GM20000 (cell line): ENCODE results near the gene COL23A1.

Experiments
- DNase-seq: peaks from one replicate; pipeline ENCODE4 v3.0.0; 2012; ENCODE audit warnings: low spot score
- TF ChIP-seq, protein P1 (sequence below): IDR thresholded peaks from 2 replicates; pipeline ENCODE4 v1.5.1; 2012; ENCODE audit warnings: mild to moderate bottlenecking, control low read depth; ENCODE audit errors: extremely low read depth, missing control alignments

Gene COL23A1

DNA sequence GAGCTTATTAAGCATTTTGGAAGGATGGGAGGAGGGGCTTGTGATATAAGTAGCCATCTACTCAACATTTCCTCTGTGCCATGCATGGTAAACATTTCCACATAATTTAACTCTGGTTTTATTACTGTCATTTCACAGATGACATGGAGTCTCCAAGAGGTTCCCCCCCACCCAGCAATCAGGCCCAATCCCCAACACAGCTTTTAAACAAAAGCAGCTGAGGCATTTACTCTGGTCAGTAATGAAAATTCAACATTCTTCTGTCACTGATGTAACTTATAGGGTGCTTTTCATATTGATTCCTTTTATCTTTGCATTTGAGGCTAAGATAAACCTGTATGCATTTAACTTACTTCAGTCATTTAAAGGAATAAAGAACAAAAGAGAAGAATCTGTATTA is 128.1 kb downstream of the COL23A1 start:
- TF ChIP-seq, protein P1, sequence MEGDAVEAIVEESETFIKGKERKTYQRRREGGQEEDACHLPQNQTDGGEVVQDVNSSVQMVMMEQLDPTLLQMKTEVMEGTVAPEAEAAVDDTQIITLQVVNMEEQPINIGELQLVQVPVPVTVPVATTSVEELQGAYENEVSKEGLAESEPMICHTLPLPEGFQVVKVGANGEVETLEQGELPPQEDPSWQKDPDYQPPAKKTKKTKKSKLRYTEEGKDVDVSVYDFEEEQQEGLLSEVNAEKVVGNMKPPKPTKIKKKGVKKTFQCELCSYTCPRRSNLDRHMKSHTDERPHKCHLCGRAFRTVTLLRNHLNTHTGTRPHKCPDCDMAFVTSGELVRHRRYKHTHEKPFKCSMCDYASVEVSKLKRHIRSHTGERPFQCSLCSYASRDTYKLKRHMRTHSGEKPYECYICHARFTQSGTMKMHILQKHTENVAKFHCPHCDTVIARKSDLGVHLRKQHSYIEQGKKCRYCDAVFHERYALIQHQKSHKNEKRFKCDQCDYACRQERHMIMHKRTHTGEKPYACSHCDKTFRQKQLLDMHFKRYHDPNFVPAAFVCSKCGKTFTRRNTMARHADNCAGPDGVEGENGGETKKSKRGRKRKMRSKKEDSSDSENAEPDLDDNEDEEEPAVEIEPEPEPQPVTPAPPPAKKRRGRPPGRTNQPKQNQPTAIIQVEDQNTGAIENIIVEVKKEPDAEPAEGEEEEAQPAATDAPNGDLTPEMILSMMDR, result no peak
- DNase-seq, result no peak

- TF ChIP-seq, protein P1, result peak; percentile 90
- DNase-seq, result peak; percentile 69
Observed at GRCh38 chr5:178461004-178461730, 129.0 kb downstream of the COL23A1 start.

DNA sequence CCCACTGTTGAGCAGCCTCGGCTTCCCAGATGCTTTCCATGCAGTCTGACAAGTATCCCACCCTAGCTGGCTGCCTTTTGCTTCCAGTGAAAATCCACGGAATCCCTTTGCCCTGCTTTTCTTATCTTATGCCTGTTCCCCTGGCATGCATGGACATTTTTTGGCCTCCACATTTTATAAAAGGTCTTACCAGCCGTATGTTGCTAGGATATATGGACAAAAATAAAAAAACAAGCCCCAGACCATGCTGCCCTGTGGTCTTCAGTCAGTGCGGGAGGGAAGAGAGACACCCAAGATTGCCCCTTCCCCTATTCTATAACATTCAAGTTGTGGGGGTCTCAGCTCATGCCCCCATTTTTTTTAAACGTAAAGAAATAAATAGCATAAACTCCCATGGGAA is 129.6 kb downstream of the COL23A1 start:
- TF ChIP-seq, protein P1, result no peak
- DNase-seq, result no peak

DNA sequence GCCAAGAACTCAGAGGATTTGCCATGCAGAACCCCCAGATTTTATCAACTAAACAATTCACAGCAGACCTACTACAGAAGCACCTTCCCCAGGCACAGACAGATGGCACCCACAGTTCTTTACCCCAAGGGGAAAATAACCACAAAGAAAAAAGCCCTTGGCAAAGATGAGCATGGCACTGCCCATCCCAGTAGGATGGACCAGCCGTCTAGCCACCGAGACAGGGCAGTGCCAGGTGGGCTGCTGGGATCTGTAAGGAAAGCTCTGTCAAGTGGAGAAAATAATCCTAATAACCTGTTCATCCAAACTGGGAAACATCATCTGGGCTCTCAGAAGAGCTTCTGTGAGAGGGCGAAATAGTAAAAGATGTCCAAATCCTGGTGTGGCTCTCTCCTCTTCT is 130.0 kb downstream of the COL23A1 start:
- no peak for DNase-seq
- TF ChIP-seq, protein P1, result no peak

GRCh38 chr5:178458140-178458539 is 132.1 kb downstream of the COL23A1 start:
- TF ChIP-seq, protein P1, result no peak
- no peak for DNase-seq

DNA sequence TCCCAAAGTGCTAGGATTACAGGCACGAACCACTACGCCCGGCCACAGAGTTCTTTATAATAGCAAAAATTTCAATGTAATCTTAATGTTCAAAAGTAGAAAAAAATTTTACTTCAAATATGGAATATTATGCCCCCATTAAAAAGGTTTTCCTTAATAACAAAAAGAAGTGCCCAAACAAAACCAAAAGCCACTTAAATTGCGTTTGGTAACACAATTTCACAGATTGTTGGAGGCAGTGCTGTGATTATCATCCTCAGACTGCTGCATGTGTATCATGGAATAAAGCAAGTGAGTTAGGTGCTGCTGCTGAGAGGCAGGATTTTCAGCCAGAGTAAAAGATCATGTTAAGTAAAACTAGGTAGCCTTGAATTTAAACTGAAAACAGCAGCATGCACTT is 132.7 kb downstream of the COL23A1 start:
- DNase-seq, result no peak
- TF ChIP-seq, protein P1, result no peak

GRCh38 chr5:178455480-178455835 is 134.7 kb downstream of the COL23A1 start:
- DNase-seq, result no peak
- TF ChIP-seq, protein P1, result no peak
